Tibial nerve (tissue), 4 donors: ENCODE measurements around the gene SCT. TPM values are rescaled to one million over a fixed set of nuclear protein-coding genes. Genes with fewer than 3 reads are reported as not detected.

ENCODE experiments used
- DNase-seq, 2 donors: peaks; one replicate each; pipeline ENCODE4 v3.0.0-alpha.2; 2019; ENCODE audit warnings: low spot score in 2 of 2
- H3K27ac ChIP-seq, 4 donors: fragments of 200-600 bp; sonication (generic) in 3 of 4; one replicate each; pipeline ENCODE4 v1.5.1; 2017 to 2019; ENCODE audit warnings: mild to moderate bottlenecking in 1 of 4
- H3K27me3 ChIP-seq, 2 donors: fragments of 200-600 bp; sonication (generic) in 1 of 2; one replicate each; pipeline versions ENCODE4 v1.5.1 to v1.6.0; 2017 to 2019
- H3K36me3 ChIP-seq, 3 donors: fragments of 200-600 bp; sonication (generic); one replicate each; pipeline ENCODE4 v1.5.1; 2018 to 2019
- H3K4me1 ChIP-seq, 4 donors: fragments of 200-600 bp; sonication (generic) in 3 of 4; one replicate each; pipeline ENCODE4 v1.5.1; 2017 to 2019
- H3K4me3 ChIP-seq, 4 donors: fragments of 200-600 bp; sonication (generic) in 3 of 4; one replicate each; pipeline ENCODE4 v1.5.1; 2017 to 2019; ENCODE audit warnings: mild to moderate bottlenecking in 1 of 4, moderate library complexity in 1 of 4
- H3K9me3 ChIP-seq, 4 donors: fragments of 200-600 bp; sonication (generic) in 3 of 4; one replicate each; pipeline ENCODE4 v1.5.1; 2017 to 2019
- EP300 ChIP-seq, 2 donors: sonication (generic); formaldehyde crosslinking; IDR thresholded peaks; one replicate each; pipeline ENCODE4 v1.6.1; 2017; ENCODE audit warnings: antibody characterized with exemption in 2 of 2, mild to moderate bottlenecking in 1 of 2
- POLR2A ChIP-seq, 2 donors: fragments of 450-650 bp; IDR thresholded peaks; one replicate each; pipeline ENCODE4 v1.6.1; 2017; ENCODE audit warnings: antibody characterized with exemption in 2 of 2, mild to moderate bottlenecking in 2 of 2, moderate library complexity in 2 of 2
- WGBS, 2 donors: methylation state at CpG; one replicate each; pipeline ENCODE4 v1.1.5; 2018; 5-methylcytosine and 5-hydroxymethylcytosine counted together
- total RNA-seq, 4 donors: library from RNA; depleted of rRNA; stranded (reverse); fragments of >200 nt; gene quantifications; one replicate each; pipeline ENCODE4 v1.1.0, GENCODE V29; 2016
- TF ChIP-seq, protein P1 (sequence below), 5 experiments: fragments of 200-600 bp in 3 of 5; fragments of 450-650 bp in 2 of 5; sonication (generic) in 3 of 5; IDR thresholded peaks; one replicate each; pipeline ENCODE4 v1.5.1; 2016 to 2019; ENCODE audit warnings: antibody characterized with exemption in 5 of 5, mild to moderate bottlenecking in 3 of 5, moderate library complexity in 2 of 5

Gene SCT
- total RNA-seq, 4 donors from 2014 or later, result not detected

DNA sequence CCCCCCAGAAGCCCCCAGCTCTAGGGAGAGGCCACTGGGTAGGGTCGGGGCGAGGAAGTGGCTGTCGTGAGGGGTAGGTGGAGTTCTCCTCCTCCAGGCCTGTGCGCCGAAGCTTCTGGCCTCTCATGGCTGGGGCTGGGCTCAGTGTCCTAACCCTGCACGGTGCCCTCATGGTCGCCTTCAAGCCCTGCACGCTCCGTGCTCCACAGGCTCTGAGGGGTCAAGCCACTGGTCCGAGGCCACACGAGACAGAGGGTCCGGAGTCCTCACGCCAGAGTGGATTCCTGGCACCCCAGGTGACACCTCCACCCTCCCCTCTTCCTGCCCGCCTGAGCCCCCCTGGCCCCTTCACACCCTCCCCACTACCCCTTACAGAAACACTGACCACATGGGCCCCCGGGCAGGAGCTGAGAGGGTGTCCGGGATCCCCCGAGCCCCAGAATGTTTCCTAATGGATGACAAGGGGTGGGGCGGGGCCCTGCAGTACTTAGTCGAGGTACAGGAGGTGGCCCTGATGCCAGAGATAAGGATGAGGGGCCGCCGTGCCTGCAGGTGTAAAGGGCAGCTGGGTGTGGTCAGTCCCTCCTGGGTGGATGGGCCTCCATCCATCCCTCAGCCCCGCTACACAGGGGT is 1.2 kb downstream of the SCT start:
- peaks cover 0 to 36% (median 0%) of the 10 kb centered on the region in 3 donors for H3K36me3 ChIP-seq
- WGBS, 2 donors, result 72 to 73% methylated on average over 18 to 22 of the region's 22 CpGs
- H3K4me3 ChIP-seq, result no peak overlapping the region
- H3K27ac ChIP-seq, result peak overlapping the region in 1 of 4 donors; percentile 56
- peaks cover 0 to 44% of the 10 kb centered on the region in 2 donors for H3K27me3 ChIP-seq
- H3K4me1 ChIP-seq, result peaks cover 0 to 21% (median 3%) of the 10 kb centered on the region in 4 donors
- no peak for DNase-seq
- no peak for TF ChIP-seq POLR2A (IDR thresholded peaks at IDR 0.05)
- TF ChIP-seq EP300 (IDR thresholded peaks at IDR 0.05), result no peak
- TF ChIP-seq, protein P1, sequence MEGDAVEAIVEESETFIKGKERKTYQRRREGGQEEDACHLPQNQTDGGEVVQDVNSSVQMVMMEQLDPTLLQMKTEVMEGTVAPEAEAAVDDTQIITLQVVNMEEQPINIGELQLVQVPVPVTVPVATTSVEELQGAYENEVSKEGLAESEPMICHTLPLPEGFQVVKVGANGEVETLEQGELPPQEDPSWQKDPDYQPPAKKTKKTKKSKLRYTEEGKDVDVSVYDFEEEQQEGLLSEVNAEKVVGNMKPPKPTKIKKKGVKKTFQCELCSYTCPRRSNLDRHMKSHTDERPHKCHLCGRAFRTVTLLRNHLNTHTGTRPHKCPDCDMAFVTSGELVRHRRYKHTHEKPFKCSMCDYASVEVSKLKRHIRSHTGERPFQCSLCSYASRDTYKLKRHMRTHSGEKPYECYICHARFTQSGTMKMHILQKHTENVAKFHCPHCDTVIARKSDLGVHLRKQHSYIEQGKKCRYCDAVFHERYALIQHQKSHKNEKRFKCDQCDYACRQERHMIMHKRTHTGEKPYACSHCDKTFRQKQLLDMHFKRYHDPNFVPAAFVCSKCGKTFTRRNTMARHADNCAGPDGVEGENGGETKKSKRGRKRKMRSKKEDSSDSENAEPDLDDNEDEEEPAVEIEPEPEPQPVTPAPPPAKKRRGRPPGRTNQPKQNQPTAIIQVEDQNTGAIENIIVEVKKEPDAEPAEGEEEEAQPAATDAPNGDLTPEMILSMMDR (IDR thresholded peaks at IDR 0.05), result no peak
- H3K9me3 ChIP-seq, result no peaks in the 10 kb centered on the region

DNA sequence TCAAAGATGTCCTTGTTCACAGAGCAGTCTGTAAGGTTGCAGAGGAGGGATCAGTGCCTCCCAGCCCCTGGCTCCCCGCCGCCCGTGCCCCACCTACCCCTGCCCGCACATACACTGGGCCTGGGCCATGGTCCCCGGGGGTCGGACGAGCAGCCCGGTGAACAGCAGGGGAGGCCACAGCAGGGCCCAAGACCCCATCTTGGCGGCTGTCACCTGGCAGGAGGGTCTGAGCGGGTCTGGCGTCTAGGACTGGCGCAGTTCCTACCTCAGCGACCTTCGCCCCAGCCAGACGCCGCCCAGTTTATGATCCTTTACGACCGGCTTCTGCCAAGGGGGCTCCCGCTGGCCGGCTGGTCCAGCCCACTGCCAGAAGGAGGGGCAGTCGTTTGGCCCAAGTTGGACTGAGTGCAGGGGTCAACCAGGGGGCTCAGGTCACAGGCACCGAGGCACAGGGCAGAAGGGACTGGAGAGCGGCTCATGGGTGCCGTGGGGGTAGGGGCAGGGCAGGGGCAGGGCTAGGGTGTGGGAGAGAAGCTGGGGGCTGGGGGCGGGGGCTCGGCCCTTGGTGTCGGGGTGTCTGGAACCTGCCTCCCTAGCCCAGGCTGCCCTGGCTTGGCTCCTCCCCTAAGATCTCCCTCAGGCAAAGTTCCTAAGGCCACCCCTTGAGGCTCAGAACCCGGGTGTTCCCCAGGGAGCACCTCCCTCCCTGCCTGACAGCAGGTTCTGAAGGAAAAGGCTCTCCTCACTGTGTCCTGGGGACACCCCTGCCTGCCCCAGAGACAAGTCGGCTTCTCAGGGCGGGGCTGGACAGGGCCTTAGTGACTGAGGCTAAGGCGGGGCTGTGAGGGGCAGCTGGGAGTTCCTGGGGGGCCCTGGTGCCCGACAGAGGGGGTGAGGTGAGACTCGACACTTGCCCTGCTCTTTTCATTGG is 2.0 kb downstream of the SCT start, which contains the start of gene CDHR5:
Gene CDHR5, minus strand, starts transcription at position 251 of the 931 bp plus-strand sequence. Its CDS starts 53 bp downstream, at position 198.
- peaks cover 0 to 44% of the 10 kb centered on the region in 2 donors for H3K27me3 ChIP-seq
- 39 to 55% methylated on average over 18 to 24 of the region's 33 CpGs for WGBS, 2 donors
- no peaks in the 10 kb centered on the region for H3K9me3 ChIP-seq
- no peak for DNase-seq
- peaks cover 0 to 27% (median 3%) of the 10 kb centered on the region in 4 donors for H3K4me1 ChIP-seq
- peaks cover 0 to 42% (median 0%) of the 10 kb centered on the region in 3 donors for H3K36me3 ChIP-seq
- peak within 1 kb of the TSS in 1 of 4 donors; percentile 22 for H3K4me3 ChIP-seq
- TF ChIP-seq EP300 (IDR thresholded peaks at IDR 0.05), result no peak
- TF ChIP-seq, protein P1 (IDR thresholded peaks at IDR 0.05), result no peak
- TF ChIP-seq POLR2A (IDR thresholded peaks at IDR 0.05), result no peak
- H3K27ac ChIP-seq, result peak within 1 kb of the TSS in 1 of 4 donors; percentile 71

DNA sequence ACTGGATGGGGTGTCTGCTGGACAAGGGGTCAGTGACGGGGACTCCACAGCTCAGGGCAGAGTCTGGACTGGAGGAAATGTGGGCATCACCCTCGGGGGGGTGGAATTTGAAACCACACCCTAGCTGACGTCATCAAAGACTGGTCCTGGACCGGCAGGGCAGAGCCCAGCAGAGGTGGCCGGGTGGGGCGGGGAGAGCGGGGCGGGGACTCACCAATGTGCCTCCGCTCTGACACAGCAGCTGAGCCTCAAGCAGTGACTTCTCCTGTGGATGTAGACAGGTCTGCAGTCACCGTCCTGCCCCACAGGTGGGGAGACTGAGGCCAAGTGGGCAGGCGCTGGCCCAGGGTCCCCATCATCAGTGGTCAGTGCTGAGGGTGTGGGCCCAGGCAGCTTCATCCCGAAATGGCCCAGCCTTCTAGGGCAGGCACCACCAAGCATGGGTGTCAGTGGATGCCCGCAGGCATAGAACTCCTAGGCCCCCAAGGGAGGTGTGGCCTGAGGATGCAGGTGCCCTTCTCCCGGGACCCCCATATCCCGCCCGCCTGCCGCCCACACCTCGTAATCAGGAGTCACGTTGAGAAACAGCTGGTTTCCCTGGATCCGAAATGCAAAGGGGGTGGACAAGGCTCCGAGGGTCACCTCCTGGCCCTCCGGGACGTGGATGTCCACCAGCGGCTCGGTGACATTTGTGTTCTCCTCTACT is 2.8 kb downstream of the SCT start:
- peaks cover 0 to 44% of the 10 kb centered on the region in 2 donors for H3K27me3 ChIP-seq
- H3K36me3 ChIP-seq, result peaks cover 0 to 50% (median 0%) of the 10 kb centered on the region in 3 donors
- no peak for DNase-seq
- 58 to 73% methylated on average over 16 to 24 of the region's 25 CpGs for WGBS, 2 donors
- H3K4me3 ChIP-seq, result peak overlapping the region in 1 of 4 donors; percentile 22
- peaks cover 0 to 27% (median 3%) of the 10 kb centered on the region in 4 donors for H3K4me1 ChIP-seq
- H3K9me3 ChIP-seq, result no peaks in the 10 kb centered on the region
- peak overlapping the region in 1 of 4 donors; percentile 71 for H3K27ac ChIP-seq
- no peak for TF ChIP-seq EP300 (IDR thresholded peaks at IDR 0.05)
- TF ChIP-seq, protein P1 (IDR thresholded peaks at IDR 0.05), result no peak
- no peak for TF ChIP-seq POLR2A (IDR thresholded peaks at IDR 0.05)

DNA sequence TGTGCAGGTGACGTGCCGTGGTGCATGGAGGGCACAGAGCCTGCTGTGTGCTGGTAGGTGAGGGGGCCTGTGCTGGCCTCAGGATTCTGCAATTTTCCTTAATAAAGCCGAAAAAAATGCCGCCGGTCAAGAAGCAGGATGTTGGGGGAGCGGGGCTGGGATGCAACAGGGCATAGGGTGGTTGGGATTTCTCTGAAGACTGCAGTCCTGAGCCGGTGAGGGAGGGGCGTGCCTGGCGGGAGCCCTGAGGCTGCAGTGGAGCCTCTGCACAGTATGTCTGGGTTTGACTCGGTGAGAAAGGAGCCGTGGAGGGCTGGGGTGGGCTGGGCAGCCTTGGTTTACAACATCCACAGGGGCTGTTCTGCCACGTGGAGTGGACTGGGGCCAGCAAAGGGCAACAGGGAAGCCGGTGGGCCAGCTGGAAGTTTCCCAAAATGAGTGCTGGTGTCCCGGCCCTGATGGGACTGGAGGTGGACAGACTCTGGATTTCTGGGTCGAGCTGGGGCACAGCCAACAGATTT is 3.6 kb downstream of the SCT start:
- no peaks in the 10 kb centered on the region for H3K9me3 ChIP-seq
- no peak overlapping the region for H3K27ac ChIP-seq
- H3K4me1 ChIP-seq, result peaks cover 0 to 27% (median 3%) of the 10 kb centered on the region in 4 donors
- 77 to 86% methylated on average over 15 of the region's 15 CpGs for WGBS, 2 donors
- H3K4me3 ChIP-seq, result no peak overlapping the region
- H3K27me3 ChIP-seq, result peaks cover 0 to 44% of the 10 kb centered on the region in 2 donors
- H3K36me3 ChIP-seq, result peaks cover 0 to 51% (median 0%) of the 10 kb centered on the region in 3 donors
- DNase-seq, result no peak
- TF ChIP-seq EP300 (IDR thresholded peaks at IDR 0.05) (no peak), POLR2A (IDR thresholded peaks at IDR 0.05) (no peak)
- TF ChIP-seq, protein P1 (IDR thresholded peaks at IDR 0.05), result no peak
